ENCODE measurements around the gene CEMIP.

CEMIP gene

GRCh38 chr15:80974914-80975313 is 195.7 kb downstream of the CEMIP start:
- H3K4me3 ChIP-seq (ENCODE audit: low read depth, low read length) = no peak overlapping the region
- no peak for TF ChIP-seq CTCF (IDR thresholded peaks at IDR 0.05; ENCODE audit: low read depth, low read length, missing control alignments)
- DNase-seq (ENCODE audit: low read depth) = no peak

- no peak overlapping the region for H3K4me3 ChIP-seq (ENCODE audit: low read depth, low read length)
- no peak for TF ChIP-seq CTCF (IDR thresholded peaks at IDR 0.05; ENCODE audit: low read depth, low read length, missing control alignments)
- DNase-seq (ENCODE audit: low read depth) = no peak
These were observed 197.7 kb downstream of the CEMIP start for GRCh38 chr15:80976851-80977250.

- no peak for DNase-seq (ENCODE audit: low read depth)
- TF ChIP-seq CTCF (IDR thresholded peaks at IDR 0.05; ENCODE audit: low read depth, low read length, missing control alignments) = peak; percentile 50
- no peak overlapping the region for H3K4me3 ChIP-seq (ENCODE audit: low read depth, low read length)
These were observed 198.5 kb downstream of the CEMIP start for GRCh38 chr15:80977627-80978036.

- TF ChIP-seq CTCF (IDR thresholded peaks at IDR 0.05; ENCODE audit: low read depth, low read length, missing control alignments) = no peak
- DNase-seq (ENCODE audit: low read depth) = no peak
- no peak overlapping the region for H3K4me3 ChIP-seq (ENCODE audit: low read depth, low read length)
These were observed 199.6 kb downstream of the CEMIP start for GRCh38 chr15:80978685-80979329.

- no peak for TF ChIP-seq CTCF (IDR thresholded peaks at IDR 0.05; ENCODE audit: low read depth, low read length, missing control alignments)
- DNase-seq (ENCODE audit: low read depth) = no peak
- no peak overlapping the region for H3K4me3 ChIP-seq (ENCODE audit: low read depth, low read length)
These were observed 200.5 kb downstream of the CEMIP start for GRCh38 chr15:80979538-80980200.

GRCh38 chr15:80982205-80982604 is 203.0 kb downstream of the CEMIP start:
- H3K4me3 ChIP-seq (ENCODE audit: low read depth, low read length) = no peak overlapping the region
- TF ChIP-seq CTCF (IDR thresholded peaks at IDR 0.05; ENCODE audit: low read depth, low read length, missing control alignments) = peak; percentile 41
- DNase-seq (ENCODE audit: low read depth) = no peak

- no peak for TF ChIP-seq CTCF (IDR thresholded peaks at IDR 0.05; ENCODE audit: low read depth, low read length, missing control alignments)
- DNase-seq (ENCODE audit: low read depth) = no peak
- H3K4me3 ChIP-seq (ENCODE audit: low read depth, low read length) = no peak overlapping the region
These were observed 203.7 kb downstream of the CEMIP start for GRCh38 chr15:80982839-80983238.
